ENCODE data around the gene CALHM5. TPM values are rescaled to one million over a fixed set of nuclear protein-coding genes. Genes with fewer than 3 reads are reported as not detected.

CALHM5 gene
- total RNA-seq, 1 donor from 2014 or later = 1.8 TPM

GRCh38 chr6:116572162-116572561 is 60.7 kb downstream of the CALHM5 start:
- Histone ChIP-seq H3K36me3 (ENCODE audit: insufficient read depth, low read length) (peaks cover 4% of the 10 kb centered on the region), H2AFZ (ENCODE audit: low read depth, low read length) (peak overlapping the region; percentile 0), H3K79me2 (ENCODE audit: insufficient read depth, low read length) (peaks cover 72% of the 10 kb centered on the region), H3K9ac (ENCODE audit: low read length) (peak overlapping the region; percentile 98), H3K4me3 (ENCODE audit: insufficient read depth, low read depth, low read length) (peak overlapping the region; percentile 99), H3K4me2 (ENCODE audit: low read length) (peak overlapping the region; percentile 86), H3K9me3 (ENCODE audit: insufficient read depth, low read depth, low read length) (no peaks in the 10 kb centered on the region), H4K20me1 (ENCODE audit: insufficient read depth, low read length) (peaks cover 28% of the 10 kb centered on the region), H3K27me3 (ENCODE audit: insufficient read depth, low read length) (no peaks in the 10 kb centered on the region), H3K4me1 (ENCODE audit: insufficient read depth, low read length) (peaks cover 6% of the 10 kb centered on the region), H3K27ac (ENCODE audit: low read depth, low read length) (peak overlapping the region; percentile 90)
- DNase-seq (ENCODE audit: low read depth) = peak; percentile 23
- peak overlapping the region; percentile 96 for H3K4me3 Mint-ChIP-seq (ENCODE audit: unreplicated experiment)
- no peak for FAIRE-seq
- peaks cover 6% of the 10 kb centered on the region for H3K4me1 Mint-ChIP-seq (ENCODE audit: low read depth, unreplicated experiment)
- no peaks in the 10 kb centered on the region for H3K9me3 Mint-ChIP-seq (ENCODE audit: unreplicated experiment)
- peaks cover 1% of the 10 kb centered on the region for H3K27me3 Mint-ChIP-seq (ENCODE audit: low read depth, unreplicated experiment)
- TF ChIP-seq CTCF (IDR thresholded peaks at IDR 0.05; ENCODE audit: insufficient read depth, low read depth, low read length) (no peak), EZH2 (IDR thresholded peaks at IDR 0.05; ENCODE audit: insufficient read depth, low read length) (no peak)
- peaks cover 6% of the 10 kb centered on the region for H3K36me3 Mint-ChIP-seq (ENCODE audit: low read depth, unreplicated experiment)
- H3K27ac Mint-ChIP-seq (ENCODE audit: unreplicated experiment) = peak overlapping the region; percentile 97

Other genes starting within 250 kb of the CALHM5 start
- 87.8 and 91.7 TPM in 2 replicates for gene TSPYL1, start 231.7 kb upstream of the CALHM5 start, total RNA-seq
- 83.2 and 83.7 TPM in 2 replicates for gene DSE, start 140.7 kb upstream of the CALHM5 start, total RNA-seq
- not detected in 2 replicates for gene CALHM6, start 50.3 kb upstream of the CALHM5 start, total RNA-seq
- not detected in 2 replicates for gene TRAPPC3L, start 34.0 kb downstream of the CALHM5 start, total RNA-seq
- 0.20 TPM in 1 of 2 replicates, not detected in the other for gene CALHM4, start 42.1 kb downstream of the CALHM5 start, total RNA-seq
- 42.1 and 45.1 TPM in 2 replicates for gene RWDD1, start 59.9 kb downstream of the CALHM5 start, total RNA-seq
- 0.48 and 0.72 TPM in 2 replicates for gene RSPH4A, start 104.8 kb downstream of the CALHM5 start, total RNA-seq
- 16.2 TPM in 2 replicates for gene ZUP1, start 157.1 kb downstream of the CALHM5 start, total RNA-seq
- 14.3 and 14.4 TPM in 2 replicates for gene KPNA5, start 169.6 kb downstream of the CALHM5 start, total RNA-seq